Islet of Langerhans (tissue), 1 donor: ENCODE data around the gene IKZF5.

Source experiments
- FAIRE-seq: peaks from one replicate; lab custom pipeline; 2011; peaks lifted over from hg19 to GRCh38; lab: Jason Lieb, UNC

Gene IKZF5

DNA sequence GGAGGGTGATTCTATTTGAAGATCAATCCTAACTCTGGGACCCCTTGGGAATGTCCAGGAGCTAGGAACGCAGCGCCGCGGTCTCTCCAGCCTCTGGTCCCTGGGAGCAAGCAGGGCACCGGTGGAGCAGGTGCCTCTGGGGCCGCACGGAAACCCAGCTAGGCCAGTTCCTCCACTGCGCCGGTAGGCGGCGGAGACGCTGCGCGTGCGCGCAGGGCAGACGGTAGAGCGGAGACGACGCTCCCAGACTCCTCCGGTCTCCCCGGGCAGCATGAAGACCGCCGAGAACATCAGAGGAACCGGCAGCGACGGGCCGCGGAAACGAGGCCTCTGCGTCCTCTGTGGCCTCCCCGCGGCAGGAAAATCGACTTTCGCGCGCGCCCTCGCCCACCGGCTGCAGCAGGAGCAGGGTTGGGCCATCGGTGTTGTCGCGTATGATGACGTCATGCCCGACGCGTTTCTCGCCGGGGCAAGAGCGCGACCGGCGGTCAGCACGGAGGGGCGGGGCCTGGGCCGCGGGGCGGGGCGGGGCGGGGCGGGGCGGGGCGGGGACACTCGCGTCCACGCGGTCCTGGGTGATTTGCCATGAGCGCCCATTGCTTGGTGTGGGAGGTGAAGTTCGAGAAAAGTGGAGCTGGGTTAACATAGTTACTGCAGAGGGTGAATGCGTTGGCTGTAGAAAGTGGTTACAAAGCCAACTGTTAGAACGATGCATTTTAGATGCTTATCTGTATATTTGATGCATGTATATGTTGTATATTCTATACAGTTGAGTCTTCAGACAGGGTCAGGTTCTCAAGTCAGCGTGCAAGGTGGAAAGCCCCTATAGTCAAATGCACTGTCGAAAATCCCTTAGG lies 28.2 kb downstream of the IKZF5 start, which contains the start of gene PSTK:
TSS of gene PSTK (plus strand) at position 193 of the 857 bp plus-strand sequence. CDS start at position 272, 79 bp downstream.
- no peak for FAIRE-seq

GRCh38 chr10:122974543-122975064 lies 34.0 kb downstream of the IKZF5 start:
- no peak for FAIRE-seq

DNA sequence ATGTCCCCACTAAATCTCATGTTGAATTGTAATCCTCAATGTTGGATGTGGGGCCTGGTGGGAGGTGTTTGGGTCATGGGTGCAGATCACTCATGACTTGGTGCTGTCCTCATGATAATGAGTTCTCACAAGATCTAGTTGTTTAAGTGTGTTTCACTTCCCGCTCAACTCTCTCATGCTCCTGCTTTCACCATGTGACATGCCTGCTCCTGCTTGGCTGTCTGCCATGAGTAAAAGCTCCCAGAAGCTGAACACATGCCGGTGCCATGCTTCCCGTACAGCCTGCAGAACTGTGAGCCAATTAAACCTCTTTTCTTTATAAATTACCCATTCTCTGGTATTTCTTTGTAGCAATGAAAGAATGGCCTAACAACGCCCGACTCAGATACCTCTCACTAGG lies 34.6 kb downstream of the IKZF5 start:
- no peak for FAIRE-seq

DNA sequence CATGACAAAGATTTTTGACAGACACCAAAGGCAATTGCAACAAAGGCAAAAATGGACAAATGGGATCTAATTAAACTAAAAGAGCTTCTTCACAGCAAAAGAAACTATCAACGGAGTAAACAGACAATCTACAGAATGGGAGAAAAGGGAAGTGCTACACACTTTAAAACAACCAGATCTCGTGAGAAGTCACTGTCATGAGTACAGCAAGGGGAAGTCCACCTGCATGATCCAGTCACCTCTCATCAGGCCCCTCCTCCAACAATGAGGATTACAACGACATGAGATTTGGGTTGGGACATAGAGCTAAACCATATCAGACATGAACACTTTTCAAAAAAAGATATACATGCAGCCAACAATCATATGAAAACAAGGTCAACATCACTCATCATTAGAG lies 39.9 kb downstream of the IKZF5 start:
- FAIRE-seq, result no peak

- no peak for FAIRE-seq
Measured at GRCh38 chr10:122966879-122967278, 41.7 kb downstream of the IKZF5 start.

GRCh38 chr10:122962405-122962804 lies 46.2 kb downstream of the IKZF5 start:
- FAIRE-seq, result no peak

- no peak for FAIRE-seq
Measured at GRCh38 chr10:122957474-122957873, 51.1 kb downstream of the IKZF5 start.

DNA sequence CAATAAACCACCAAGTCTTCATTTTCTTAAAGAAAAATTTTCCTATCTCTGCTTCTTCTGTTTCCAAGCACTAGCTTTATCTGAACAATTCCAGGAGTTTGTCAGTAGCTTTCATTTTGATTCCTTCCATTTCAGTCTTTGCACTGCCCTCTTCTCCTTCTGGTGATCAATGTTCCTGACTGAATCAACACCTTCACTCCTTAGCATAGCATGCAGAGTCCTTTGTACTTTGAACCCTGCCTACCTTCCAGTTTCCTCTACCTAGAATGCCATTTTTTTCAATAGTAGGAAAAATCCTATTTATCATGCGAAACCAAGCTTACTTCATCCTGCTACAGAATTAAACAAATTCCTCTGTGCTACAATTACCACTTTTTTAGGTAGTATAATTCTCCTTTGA lies 52.7 kb downstream of the IKZF5 start:
- no peak for FAIRE-seq

- FAIRE-seq, result no peak
Measured at GRCh38 chr10:122954731-122955050, 53.9 kb downstream of the IKZF5 start.

- peak; percentile 38 for FAIRE-seq
Measured at GRCh38 chr10:122953902-122954730, 54.5 kb downstream of the IKZF5 start, which contains the start of gene C10orf88. TSS of gene C10orf88 (minus strand) at chr10:122954227. CDS start at chr10:122954178, 49 bp downstream.

DNA sequence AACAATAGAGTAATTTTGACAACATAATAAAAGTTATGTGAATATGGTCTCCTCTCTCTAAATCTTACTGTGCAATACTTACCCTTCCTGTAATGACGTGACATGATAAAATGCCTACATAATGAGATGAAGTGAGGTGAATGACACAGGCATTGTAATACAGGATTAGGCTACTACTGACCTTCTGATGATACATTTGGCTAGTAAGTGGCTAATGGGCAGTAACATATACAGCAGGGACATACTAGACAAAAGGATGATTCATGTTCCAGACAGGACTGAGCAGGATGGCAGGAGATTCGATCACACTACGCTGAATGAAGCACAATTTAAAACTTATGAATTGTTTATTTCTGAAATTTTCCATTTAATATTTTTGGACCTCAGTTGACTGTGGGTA lies 59.3 kb downstream of the IKZF5 start:
- FAIRE-seq, result no peak
